ENCODE results near the gene CNOT8. TPM values are rescaled to one million over a fixed set of nuclear protein-coding genes. Genes with fewer than 3 reads are reported as not detected.

CNOT8 gene
- total RNA-seq, 1 experiment from 2014 or later, result 45.6 TPM

GRCh38 chr5:154841273-154841661 lies 17.2 kb upstream of the CNOT8 start:
- Histone ChIP-seq H4K5ac (ENCODE audit: insufficient read length, low read depth, low read length) (no peak overlapping the region), H3K79me1 (ENCODE audit: insufficient read depth, low read depth, low read length, poor library complexity, severe bottlenecking) (no peaks in the 10 kb centered on the region), H3K23ac (ENCODE audit: insufficient read length, low read depth, low read length) (no peak overlapping the region), H3K4me1 (ENCODE audit: insufficient read depth, low read length) (no peaks in the 10 kb centered on the region), H3K56ac (ENCODE audit: insufficient read length, low read depth, low read length) (no peak overlapping the region), H3K79me2 (ENCODE audit: insufficient read depth, low read length) (no peaks in the 10 kb centered on the region), H2BK15ac (ENCODE audit: low read depth, low read length) (no peak overlapping the region), H3K23me2 (ENCODE audit: insufficient read length, low read depth, low read length, poor library complexity, severe bottlenecking) (no peaks in the 10 kb centered on the region), H3K18ac (ENCODE audit: insufficient read length, low read depth, low read length) (no peak overlapping the region), H3K4ac (ENCODE audit: low read depth, low read length) (no peak overlapping the region), H3T11ph (ENCODE audit: low read length) (no peak overlapping the region), H2BK120ac (ENCODE audit: low read depth, low read length, poor library complexity, severe bottlenecking) (no peak overlapping the region), H4K8ac (replicated peaks; ENCODE audit: insufficient read length, low read depth, low read length) (no peak overlapping the region), H2BK5ac (ENCODE audit: insufficient read length, low read length) (no peak overlapping the region), H3K4me2 (ENCODE audit: insufficient read depth, insufficient read length, low read length) (no peak overlapping the region), H2AK5ac (ENCODE audit: insufficient read length, low read length) (no peak overlapping the region), H2BK12ac (ENCODE audit: insufficient read length, low read depth, low read length) (no peak overlapping the region), H2BK20ac (ENCODE audit: low read depth, low read length, poor library complexity, severe bottlenecking) (no peak overlapping the region), H3K27ac (ENCODE audit: insufficient read length, low read depth, low read length) (no peak overlapping the region), H4K20me1 (ENCODE audit: control insufficient read depth, insufficient read depth, insufficient read length) (no peaks in the 10 kb centered on the region), H2AFZ (ENCODE audit: low read length) (no peak overlapping the region), H4K91ac (ENCODE audit: insufficient read length, low read depth, low read length) (no peak overlapping the region), H3K14ac (ENCODE audit: insufficient read depth, low read length) (no peak overlapping the region), H3K9ac (ENCODE audit: extremely low read depth, insufficient read length, low read length) (no peak overlapping the region), H3K27me3 (ENCODE audit: insufficient read depth, low read length) (no peaks in the 10 kb centered on the region), H3K9me3 (ENCODE audit: control insufficient read depth, low read depth, low read length) (no peaks in the 10 kb centered on the region)
- no peak for TF ChIP-seq CTCF (conservative IDR thresholded peaks at IDR 0.05)
- H3K27me3 Mint-ChIP-seq (ENCODE audit: low read depth), result no peaks in the 10 kb centered on the region; the same call in 1 of the 2 replicates
- no peak for DNase-seq
- H3K9me3 Mint-ChIP-seq, result no peaks in the 10 kb centered on the region
- no peak overlapping the region for H3K4me3 Mint-ChIP-seq
- H3K36me3 Mint-ChIP-seq (ENCODE audit: insufficient read depth in 1 of 3, low read depth in 3 of 3), result no peaks in the 10 kb centered on the region; a peak in 1 of 7 replicates
- no peak overlapping the region for H3K27ac Mint-ChIP-seq
- no peaks in the 10 kb centered on the region; a peak in 1 of 4 replicates for H3K4me1 Mint-ChIP-seq
